NCI-H1105 (cell line): ENCODE measurements around the gene TMEM8B.

Experiments used
- DNase-seq: peaks from one replicate; lab custom pipeline; 2025; lab: John Stamatoyannopoulos, UW

Gene TMEM8B, protein sequence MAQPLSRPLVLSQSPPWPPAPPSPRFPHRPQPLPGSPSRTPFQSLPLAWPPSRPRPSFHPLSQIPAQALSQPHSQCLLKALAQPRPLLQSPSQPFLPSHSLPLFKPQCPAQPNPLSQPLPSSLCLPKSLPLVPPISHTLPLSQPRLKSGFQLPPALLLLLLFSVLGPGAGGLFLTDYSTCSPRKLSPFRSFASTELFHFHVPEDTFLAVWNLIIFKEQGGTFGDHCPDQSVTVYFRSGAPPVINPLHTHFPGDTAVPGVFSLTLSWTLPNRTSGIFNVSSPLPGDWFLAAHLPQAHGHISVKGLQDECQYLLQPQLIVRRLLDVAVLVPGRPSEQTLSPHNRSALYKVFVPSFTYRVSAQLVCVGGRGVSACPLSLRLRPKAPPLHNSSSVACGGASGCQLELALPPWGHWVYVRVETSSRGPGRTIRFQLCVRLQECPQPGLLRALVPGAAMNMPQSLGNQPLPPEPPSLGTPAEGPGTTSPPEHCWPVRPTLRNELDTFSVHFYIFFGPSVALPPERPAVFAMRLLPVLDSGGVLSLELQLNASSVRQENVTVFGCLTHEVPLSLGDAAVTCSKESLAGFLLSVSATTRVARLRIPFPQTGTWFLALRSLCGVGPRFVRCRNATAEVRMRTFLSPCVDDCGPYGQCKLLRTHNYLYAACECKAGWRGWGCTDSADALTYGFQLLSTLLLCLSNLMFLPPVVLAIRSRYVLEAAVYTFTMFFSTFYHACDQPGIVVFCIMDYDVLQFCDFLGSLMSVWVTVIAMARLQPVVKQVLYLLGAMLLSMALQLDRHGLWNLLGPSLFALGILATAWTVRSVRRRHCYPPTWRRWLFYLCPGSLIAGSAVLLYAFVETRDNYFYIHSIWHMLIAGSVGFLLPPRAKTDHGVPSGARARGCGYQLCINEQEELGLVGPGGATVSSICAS

GRCh38 chr9:35829084-35829763, at the start of gene TMEM8B:
TMEM8B (plus strand) TSS chr9:35829228; CDS start chr9:35829448, 220 bp downstream.
- peak; percentile 96 for DNase-seq

- DNase-seq: no peak
Observed at GRCh38 chr9:35781066-35781465, 48.0 kb upstream of the TMEM8B start.

DNA sequence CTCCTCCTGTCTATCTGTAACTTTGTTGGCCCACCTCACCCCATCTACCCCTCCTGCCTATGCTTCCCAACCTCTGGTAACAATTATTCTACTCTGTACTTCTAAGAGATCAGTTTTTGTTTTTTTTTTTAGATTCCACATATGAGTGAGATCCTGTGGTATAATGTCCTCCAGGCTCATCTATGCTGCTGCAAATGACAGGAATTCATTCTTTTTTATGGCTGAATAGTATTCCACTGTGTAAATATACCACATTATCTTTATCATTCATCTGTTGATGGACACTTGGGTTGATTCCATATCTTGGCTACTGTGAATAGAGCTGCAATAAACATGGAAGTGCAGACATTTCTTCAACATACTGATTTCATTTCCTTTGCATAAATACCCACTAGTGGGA, 45.6 kb upstream of the TMEM8B start:
- DNase-seq: no peak

- DNase-seq: no peak
Observed at GRCh38 chr9:35789541-35789940, 39.5 kb upstream of the TMEM8B start.

GRCh38 chr9:35790025-35790384, 39.0 kb upstream of the TMEM8B start:
- DNase-seq: no peak

DNA sequence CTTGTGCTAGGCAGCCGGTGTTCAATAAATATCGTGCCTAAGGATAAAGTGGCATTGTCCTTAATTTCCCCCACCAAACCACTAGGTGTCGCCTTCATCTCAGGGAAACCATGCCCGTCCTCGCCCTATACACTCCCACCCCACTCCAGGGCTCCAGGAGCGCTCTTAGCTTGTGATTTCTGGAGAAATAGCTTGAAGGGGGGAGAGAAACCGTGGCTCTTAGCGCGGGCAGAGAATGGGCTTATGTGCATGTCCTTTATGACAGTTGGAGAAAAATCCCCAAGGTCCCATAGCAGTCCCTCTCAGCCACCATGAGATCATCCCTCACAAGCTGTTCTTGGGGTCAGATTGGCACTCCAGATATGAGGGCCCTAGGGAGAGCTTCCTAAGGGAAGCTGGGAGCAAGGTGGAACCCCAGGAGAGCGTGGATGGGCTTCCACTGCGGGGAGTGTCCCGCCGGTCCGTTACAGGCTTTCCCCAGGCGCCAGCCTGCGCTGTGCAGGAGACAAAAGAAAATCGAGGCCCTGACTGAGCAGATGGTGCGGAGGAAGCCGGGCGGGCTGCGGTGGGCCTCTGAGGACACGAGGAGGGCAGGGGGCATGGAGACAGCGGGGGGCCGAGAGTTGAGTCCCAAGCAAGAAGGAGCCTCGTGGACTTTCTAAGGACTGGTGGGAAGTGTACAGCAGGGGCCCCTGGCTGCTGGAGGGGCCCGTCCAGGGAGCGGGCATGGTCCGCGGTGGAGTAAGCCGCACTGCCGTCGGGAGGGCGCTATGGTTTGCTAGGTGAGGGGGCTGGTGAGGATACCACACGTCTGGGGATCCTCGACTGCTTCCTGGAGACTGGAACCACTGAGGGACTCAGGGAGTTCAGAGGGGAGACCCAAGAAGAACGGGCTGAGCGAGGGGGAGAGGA, 38.4 kb upstream of the TMEM8B start:
- peak; percentile 79 for DNase-seq

GRCh38 chr9:35791297-35791921, 37.6 kb upstream of the TMEM8B start, which contains the start of gene NPR2:
NPR2 (plus strand) TSS chr9:35791591; CDS start chr9:35792409, 818 bp downstream.
- DNase-seq: no peak

GRCh38 chr9:35792024-35792813, 36.8 kb upstream of the TMEM8B start:
- no peak for DNase-seq

GRCh38 chr9:35792826-35793225, 36.2 kb upstream of the TMEM8B start:
- DNase-seq: no peak

DNA sequence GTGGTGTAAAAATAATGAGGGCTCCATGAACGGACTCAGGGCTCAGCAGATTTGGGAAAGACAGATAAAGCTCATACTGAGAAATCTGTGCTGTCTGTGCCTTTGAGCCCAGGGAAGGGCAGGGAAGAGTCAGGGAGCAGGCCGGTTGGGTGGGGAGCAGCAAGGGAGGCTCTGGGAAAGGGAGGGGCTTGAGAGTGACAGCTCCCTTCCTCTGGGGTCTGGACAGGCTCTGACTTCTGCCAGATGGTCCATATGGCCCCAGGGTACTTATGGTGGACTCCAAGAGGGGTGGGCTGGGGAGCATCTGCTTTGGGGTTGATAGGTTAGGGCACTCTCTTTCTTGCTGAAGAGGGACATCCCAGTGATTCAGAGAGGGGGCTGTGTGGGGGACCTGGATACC, 35.6 kb upstream of the TMEM8B start:
- DNase-seq: no peak

DNA sequence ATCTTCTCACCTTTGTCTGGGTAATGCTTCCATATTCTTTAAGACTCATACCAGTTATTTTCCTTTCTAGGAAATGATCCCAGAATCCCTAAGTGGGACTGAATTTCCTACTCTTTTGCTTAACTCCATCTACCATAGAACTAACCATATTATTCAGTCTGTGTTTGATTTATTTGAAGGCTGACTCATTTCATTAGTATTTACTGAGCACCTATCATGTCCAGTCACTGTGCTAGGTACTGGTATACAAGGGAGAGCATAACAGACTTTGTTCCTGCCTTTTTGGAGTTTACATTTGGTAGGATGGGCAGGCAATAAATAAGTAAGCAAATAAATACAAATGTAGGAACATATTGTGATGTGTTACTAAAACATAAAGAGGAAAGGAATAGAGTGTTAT, 33.3 kb upstream of the TMEM8B start:
- no peak for DNase-seq

- DNase-seq: no peak
Observed at GRCh38 chr9:35797311-35798109, 31.5 kb upstream of the TMEM8B start.

GRCh38 chr9:35798658-35799374, 30.2 kb upstream of the TMEM8B start:
- no peak for DNase-seq

DNA sequence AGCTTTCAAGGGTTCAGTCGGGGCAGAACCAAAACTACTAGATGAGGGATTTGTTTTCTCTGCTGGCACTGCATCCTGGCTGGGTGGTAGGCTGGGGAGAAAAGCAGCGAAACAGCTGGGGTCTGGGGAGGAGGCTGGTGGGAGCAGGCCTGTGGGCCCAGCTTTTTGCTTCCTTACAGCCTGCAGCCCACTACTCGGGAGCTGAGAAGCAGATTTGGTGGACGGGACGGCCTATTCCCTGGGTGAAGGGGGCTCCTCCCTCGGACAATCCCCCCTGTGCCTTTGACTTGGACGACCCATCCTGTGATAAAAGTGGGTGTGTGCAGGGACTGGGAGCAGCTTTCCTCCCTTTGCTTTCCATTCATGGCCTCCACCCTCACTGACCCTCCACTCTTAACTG, 28.5 kb upstream of the TMEM8B start:
- DNase-seq: no peak

DNA sequence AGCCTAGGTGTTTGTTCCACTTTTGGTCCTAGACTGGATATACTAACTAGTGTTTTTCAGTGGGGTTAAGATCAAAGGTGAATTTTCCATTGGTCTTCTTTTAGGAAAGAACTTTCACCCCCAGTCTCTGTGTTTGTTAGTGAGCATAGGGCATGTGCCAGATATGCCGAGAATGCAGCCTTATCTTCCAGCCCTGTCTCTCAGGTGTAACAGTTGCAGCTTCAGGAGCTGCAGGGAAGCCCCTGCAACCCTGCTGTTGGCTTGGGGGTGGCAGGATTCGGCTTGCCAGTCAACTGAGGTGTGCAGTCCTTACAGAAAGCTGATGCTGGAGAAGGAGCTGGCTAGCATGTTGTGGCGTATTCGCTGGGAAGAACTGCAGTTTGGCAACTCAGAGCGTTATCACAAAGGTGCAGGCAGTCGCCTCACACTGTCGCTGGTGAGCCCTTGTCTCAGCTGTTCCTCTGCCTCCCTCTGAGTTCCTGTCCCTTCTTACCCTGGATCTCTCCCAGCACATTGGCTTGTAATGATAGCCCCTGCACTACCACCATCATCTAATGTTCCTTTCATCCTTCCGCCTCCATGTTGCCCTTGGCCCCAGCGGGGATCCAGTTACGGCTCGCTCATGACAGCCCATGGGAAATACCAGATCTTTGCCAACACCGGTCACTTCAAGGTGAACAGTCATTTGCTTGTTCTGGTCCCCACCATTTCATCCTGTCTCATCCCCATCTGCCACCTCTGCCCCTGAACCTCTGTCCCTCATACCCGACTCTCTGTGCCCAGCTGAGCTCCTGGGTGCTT, 27.5 kb upstream of the TMEM8B start:
- no peak for DNase-seq

DNA sequence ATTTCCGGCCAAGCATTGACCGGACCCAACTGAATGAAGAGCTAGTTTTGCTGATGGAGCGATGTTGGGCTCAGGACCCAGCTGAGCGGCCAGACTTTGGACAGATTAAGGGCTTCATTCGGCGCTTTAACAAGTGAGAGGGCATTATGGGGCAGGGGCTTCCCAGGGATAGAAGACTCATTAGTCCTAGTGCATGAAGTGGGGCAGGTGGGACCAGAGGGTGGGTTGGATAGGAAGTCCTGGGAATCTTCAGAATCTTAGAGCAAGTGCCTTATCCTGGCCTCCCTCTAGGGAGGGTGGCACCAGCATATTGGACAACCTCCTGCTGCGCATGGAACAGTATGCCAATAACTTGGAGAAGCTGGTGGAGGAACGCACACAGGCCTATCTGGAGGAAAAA, 22.9 kb upstream of the TMEM8B start:
- DNase-seq: no peak

GRCh38 chr9:35808433-35808832, 20.6 kb upstream of the TMEM8B start:
- DNase-seq: no peak

DNA sequence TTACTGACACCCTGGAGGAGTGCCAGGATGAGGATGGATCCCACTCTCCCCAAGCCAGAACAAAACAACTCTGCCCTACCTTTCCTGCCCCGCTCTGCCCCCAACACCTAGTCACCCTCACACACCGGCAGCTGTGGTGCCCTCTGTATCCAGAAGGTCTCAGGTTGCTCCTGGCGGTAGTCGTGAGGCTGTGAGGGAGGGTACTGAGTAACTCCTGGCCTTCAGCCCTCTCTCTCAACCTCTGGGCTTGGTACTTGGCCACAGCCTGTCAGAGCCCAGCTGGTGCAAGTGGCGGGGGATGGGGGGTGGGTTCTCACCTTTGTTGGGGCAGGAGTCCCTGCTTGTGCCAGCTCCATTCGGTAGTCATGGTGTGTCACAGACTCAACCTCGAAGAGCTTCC, 18.9 kb upstream of the TMEM8B start:
- no peak for DNase-seq
